Thyroid gland (tissue), 4 donors: ENCODE measurements around the gene SFT2D2. TPM values are rescaled to one million over a fixed set of nuclear protein-coding genes. Genes with fewer than 3 reads are reported as not detected.
"Not testable (repeated sequence)": the region's sequence is repeated elsewhere in the genome, so short reads cannot be mapped to it uniquely, and the experiment has no call there.

Source experiments
- DNase-seq, 2 donors: peaks; one replicate each; pipeline ENCODE4 v3.0.0-alpha.2; 2019
- H3K27ac ChIP-seq, 3 donors: fragments of 200-600 bp; sonication (generic); 1 replicate in 2 of 3; 2 replicates in 1 of 3; pipeline ENCODE4 v1.5.1; 2016 to 2019; ENCODE audit warnings: mild to moderate bottlenecking in 1 of 3, moderate library complexity in 1 of 3
- H3K27me3 ChIP-seq: fragments of 200-600 bp; sonication (generic); one replicate; pipeline ENCODE4 v1.5.1; 2019
- H3K36me3 ChIP-seq, 2 donors: fragments of 200-600 bp; sonication (generic); one replicate each; pipeline ENCODE4 v1.5.1; 2016 to 2019
- H3K4me1 ChIP-seq, 2 donors: fragments of 200-600 bp; sonication (generic); one replicate each; pipeline ENCODE4 v1.5.1; 2017 to 2019
- H3K4me3 ChIP-seq, 3 donors: fragments of 200-600 bp; sonication (generic); replicated peaks in 1 of 3; 1 replicate in 2 of 3; 2 replicates in 1 of 3; pipeline ENCODE4 v1.5.1; 2016; ENCODE audit warnings: mild to moderate bottlenecking in 1 of 3
- H3K9me3 ChIP-seq: fragments of 200-600 bp; sonication (generic); one replicate; pipeline ENCODE4 v1.5.1; 2017
- CTCF ChIP-seq, 6 experiments: fragments of 200-600 bp in 3 of 6; fragments of 450-650 bp in 3 of 6; sonication (generic) in 3 of 6; IDR thresholded peaks; one replicate each; pipeline ENCODE4 v1.5.1; 2016 to 2019; ENCODE audit warnings: antibody characterized with exemption in 6 of 6, mild to moderate bottlenecking in 2 of 6, inconsistent platforms in 1 of 6, moderate library complexity in 1 of 6
- POLR2A ChIP-seq, 2 donors: fragments of 450-650 bp; IDR thresholded peaks; one replicate each; pipeline ENCODE4 v1.6.1; 2017; ENCODE audit warnings: antibody characterized with exemption in 2 of 2, mild to moderate bottlenecking in 2 of 2, moderate library complexity in 1 of 2
- WGBS, 2 donors: methylation state at CpG; one replicate each; pipeline ENCODE4 v1.1.5; 2017; 5-methylcytosine and 5-hydroxymethylcytosine counted together
- intact Hi-C: fragments of 100-400 bp; cut with DNase I; formaldehyde crosslinking; loops from one replicate; pipeline ENCODE4 v1.15.1; 2023
- total RNA-seq, 4 donors: library from RNA; depleted of rRNA; stranded (reverse); fragments of >200 nt; gene quantifications; one replicate each; pipeline ENCODE4 v1.2.3, GENCODE V29; 2016

SFT2D2 gene
- total RNA-seq, 4 donors from 2014 or later: 41.2 to 72.3 (median 53.9) TPM

- 86 to 87% methylated on average over 1 of the region's 1 CpG for WGBS, 2 donors
- H3K27me3 ChIP-seq: no peaks in the 10 kb centered on the region
- TF ChIP-seq CTCF (IDR thresholded peaks at IDR 0.05): no peak
- TF ChIP-seq POLR2A (IDR thresholded peaks at IDR 0.05): no peak
- no peaks in the 10 kb centered on the region for H3K4me1 ChIP-seq
- peaks cover 0 to 16% of the 10 kb centered on the region in 2 donors for H3K36me3 ChIP-seq
- no peaks in the 10 kb centered on the region for H3K9me3 ChIP-seq
- intact Hi-C loops: no loop called here
- no peak overlapping the region for H3K27ac ChIP-seq
- no peak for DNase-seq
- no peak overlapping the region for H3K4me3 ChIP-seq
Observed at GRCh38 chr1:168202941-168203654, 22.7 kb upstream of the SFT2D2 start.

GRCh38 chr1:168206111-168206510 lies 19.7 kb upstream of the SFT2D2 start:
- H3K9me3 ChIP-seq: no peaks in the 10 kb centered on the region
- no peak for DNase-seq
- no peaks in the 10 kb centered on the region for H3K4me1 ChIP-seq
- H3K4me3 ChIP-seq: no peak overlapping the region
- no peak overlapping the region for H3K27ac ChIP-seq
- H3K27me3 ChIP-seq: no peaks in the 10 kb centered on the region
- intact Hi-C loops: no loop called here
- no peaks in the 10 kb centered on the region for H3K36me3 ChIP-seq
- TF ChIP-seq CTCF (IDR thresholded peaks at IDR 0.05) (no peak), POLR2A (IDR thresholded peaks at IDR 0.05) (no peak)

- H3K36me3 ChIP-seq, H3K9me3 ChIP-seq, H3K27ac ChIP-seq, intact Hi-C loops, H3K27me3 ChIP-seq, H3K4me1 ChIP-seq, H3K4me3 ChIP-seq, DNase-seq: not testable (repeated sequence)
- 94% methylated on average over 14 of the region's 34 CpGs; no CpG with 5 or more reads in 1 of the 2 donors for WGBS, 2 donors
Observed at GRCh38 chr1:168207673-168208072, 18.1 kb upstream of the SFT2D2 start.

- 88 to 90% methylated on average over 3 of the region's 3 CpGs for WGBS, 2 donors
- intact Hi-C loops: no loop called here
- no peak overlapping the region for H3K4me3 ChIP-seq
- H3K9me3 ChIP-seq: no peaks in the 10 kb centered on the region
- TF ChIP-seq POLR2A (IDR thresholded peaks at IDR 0.05) (no peak), CTCF (IDR thresholded peaks at IDR 0.05) (no peak)
- DNase-seq: no peak
- no peaks in the 10 kb centered on the region for H3K4me1 ChIP-seq
- H3K27ac ChIP-seq: no peak overlapping the region
- H3K36me3 ChIP-seq: no peaks in the 10 kb centered on the region
- no peaks in the 10 kb centered on the region for H3K27me3 ChIP-seq
Observed at GRCh38 chr1:168210312-168210711, 15.5 kb upstream of the SFT2D2 start.

GRCh38 chr1:168213349-168213748 lies 12.5 kb upstream of the SFT2D2 start:
- 96 to 100% methylated on average over 2 of the region's 2 CpGs for WGBS, 2 donors
- Histone ChIP-seq H3K9me3 (no peaks in the 10 kb centered on the region), H3K4me1 (no peaks in the 10 kb centered on the region), H3K36me3 (no peaks in the 10 kb centered on the region), H3K27ac (no peak overlapping the region), H3K4me3 (no peak overlapping the region), H3K27me3 (no peaks in the 10 kb centered on the region)
- intact Hi-C loops: no loop called here
- no peak for DNase-seq
- TF ChIP-seq POLR2A (IDR thresholded peaks at IDR 0.05) (no peak), CTCF (IDR thresholded peaks at IDR 0.05) (no peak)
